ENCODE measurements around the gene ATP1A4.
"Not testable (repeated sequence)": the region's sequence is repeated elsewhere in the genome, so short reads cannot be mapped to it uniquely, and the experiment has no call there.

ATP1A4 gene

GRCh38 chr1:160124705-160125478, 26.5 kb upstream of the ATP1A4 start:
- DNase-seq, result peak; percentile 91

DNA sequence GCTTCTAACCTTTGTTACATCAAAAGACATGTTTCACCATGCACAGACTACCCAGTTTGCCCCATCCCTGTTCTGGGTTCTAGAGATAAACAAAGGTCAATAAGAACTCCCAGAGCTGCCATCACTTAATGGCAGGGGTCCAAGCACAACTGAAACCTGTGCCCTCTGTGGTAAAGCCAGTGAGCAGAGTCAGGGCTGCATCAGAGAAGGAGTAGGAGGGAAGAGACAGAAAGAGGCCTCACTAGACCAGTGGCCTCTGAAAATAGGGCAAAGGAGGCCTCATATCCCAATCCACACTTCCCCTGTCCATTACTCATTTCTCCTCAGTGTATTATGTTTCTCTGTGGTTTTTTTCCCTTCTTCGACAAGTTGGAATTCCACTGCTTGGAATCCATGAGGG, 25.7 kb upstream of the ATP1A4 start:
- peak; percentile 65 for DNase-seq

DNA sequence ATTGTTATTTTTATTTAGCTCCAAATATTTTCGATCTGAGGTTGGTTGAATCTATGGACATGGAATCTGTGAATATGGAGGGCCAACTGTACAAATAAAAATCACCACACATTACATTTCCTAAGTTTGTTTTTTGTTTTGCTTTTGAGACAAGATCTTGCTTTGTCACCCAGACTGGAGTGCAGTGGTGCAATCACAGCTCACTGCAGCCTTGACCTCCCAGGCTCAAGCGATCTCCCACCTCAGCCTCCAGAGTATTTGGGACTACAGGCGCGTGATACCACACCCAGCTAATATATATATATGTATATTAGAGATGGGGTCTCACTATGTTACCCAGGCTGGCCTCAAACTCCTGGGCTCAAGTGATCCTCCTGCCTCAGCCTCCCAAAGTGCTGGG, 25.1 kb upstream of the ATP1A4 start:
- not testable (repeated sequence) for DNase-seq

- no peak for DNase-seq
Observed at GRCh38 chr1:160127381-160127780, 24.0 kb upstream of the ATP1A4 start.

DNA sequence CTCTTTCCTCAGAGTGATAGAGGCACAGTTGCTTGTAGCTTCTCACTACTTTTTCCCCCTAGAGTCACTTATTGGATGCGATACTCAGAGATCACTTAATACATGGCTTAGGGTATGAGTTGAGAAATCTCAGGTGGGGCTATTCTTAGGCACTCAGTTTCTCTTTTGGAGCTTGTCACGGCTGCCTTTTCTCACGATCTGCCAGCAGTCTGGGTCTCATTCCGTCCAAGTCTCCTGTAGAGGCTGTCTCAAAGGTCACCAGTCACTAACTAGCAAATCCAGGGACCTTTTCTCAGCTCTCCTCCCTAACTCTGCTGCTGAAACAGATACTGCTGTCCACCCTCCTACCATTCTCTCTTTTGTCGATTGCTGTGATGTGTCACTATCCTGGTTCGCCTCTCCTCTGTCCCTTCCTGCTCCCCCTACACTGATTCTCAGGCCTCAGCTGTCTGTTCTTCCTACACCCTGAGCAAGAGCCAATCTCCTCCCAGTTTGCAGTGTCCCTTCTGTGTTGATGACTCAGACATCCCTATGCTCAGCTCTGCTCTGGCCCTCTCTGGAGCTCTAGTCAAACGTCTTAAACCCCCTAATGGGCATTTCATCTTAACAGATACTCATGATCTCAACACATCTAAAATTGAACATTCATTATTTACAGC, 23.4 kb upstream of the ATP1A4 start:
- no peak for DNase-seq

GRCh38 chr1:160128636-160129035, 22.8 kb upstream of the ATP1A4 start:
- no peak for DNase-seq

GRCh38 chr1:160129046-160129445, 22.4 kb upstream of the ATP1A4 start:
- peak; percentile 28 for DNase-seq

DNA sequence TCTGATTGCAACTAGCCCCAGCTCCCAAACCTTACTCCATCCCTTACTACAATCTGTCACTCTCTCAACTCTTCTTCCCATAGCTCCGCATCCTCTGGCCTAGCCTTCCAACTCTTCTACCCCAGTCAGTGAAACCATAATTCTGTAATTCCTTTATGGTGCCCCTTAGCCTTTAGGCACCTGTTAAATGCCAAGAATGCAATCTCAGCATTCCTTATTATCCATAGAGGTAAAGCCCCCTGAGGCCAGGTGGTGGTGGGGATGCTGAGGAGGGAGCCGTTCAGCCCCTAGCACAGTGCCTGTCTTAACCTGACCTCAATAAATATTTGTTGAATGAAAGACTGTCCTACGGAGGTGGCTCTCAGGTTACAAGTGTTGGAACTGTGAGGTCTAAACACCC, 21.8 kb upstream of the ATP1A4 start:
- no peak for DNase-seq

DNA sequence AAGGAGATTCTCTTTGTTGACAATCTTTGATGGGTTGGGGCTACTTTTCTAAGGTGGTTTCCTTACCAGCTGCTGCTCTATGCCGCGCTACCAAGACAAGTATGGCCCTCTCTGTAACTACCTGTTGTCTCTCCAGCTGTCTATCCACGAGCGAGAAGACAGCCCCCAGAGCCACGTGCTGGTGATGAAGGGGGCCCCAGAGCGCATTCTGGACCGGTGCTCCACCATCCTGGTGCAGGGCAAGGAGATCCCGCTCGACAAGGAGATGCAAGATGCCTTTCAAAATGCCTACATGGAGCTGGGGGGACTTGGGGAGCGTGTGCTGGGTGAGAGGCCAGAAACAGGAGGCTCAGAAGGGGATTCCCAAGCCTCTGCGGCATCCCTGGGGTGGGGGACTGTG, 21.4 kb upstream of the ATP1A4 start:
- DNase-seq, result no peak

GRCh38 chr1:160130486-160130885, 20.9 kb upstream of the ATP1A4 start:
- DNase-seq, result no peak

- no peak for DNase-seq
Observed at GRCh38 chr1:160130939-160131338, 20.5 kb upstream of the ATP1A4 start.

- no peak for DNase-seq
Observed at GRCh38 chr1:160131803-160132565, 19.4 kb upstream of the ATP1A4 start.

DNA sequence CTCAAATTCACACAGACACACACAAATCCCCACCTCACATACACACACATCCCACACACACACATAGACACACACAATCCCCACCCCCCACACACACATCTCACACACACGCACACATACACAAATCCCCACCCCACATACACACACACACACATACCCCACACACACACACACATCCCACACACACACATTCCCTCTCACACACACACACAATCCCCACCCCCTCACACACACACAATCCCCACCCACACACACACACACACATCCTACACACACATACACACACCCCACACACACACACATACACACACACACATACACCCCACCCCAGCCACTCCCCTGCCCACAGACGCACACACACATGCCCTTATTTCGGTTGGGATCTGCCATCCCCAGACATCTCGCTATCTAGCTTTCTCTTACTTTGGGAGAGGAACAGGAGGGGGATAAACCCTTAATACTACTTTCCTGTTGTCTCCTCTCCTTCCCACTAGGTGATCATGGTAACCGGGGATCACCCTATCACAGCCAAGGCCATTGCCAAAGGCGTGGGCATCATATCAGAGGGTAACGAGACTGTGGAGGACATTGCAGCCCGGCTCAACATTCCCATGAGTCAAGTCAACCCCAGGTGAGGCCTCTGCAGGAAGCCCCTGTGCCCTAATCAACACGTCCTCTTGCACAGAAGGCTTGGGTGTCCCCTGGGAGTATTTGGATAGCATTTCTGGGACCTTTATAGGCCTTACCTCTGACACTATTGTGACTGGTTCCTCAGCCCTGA, 17.2 kb upstream of the ATP1A4 start:
- no peak for DNase-seq

- no peak for DNase-seq
Observed at GRCh38 chr1:160134791-160135572, 16.4 kb upstream of the ATP1A4 start.

GRCh38 chr1:160136121-160136925, 15.1 kb upstream of the ATP1A4 start:
- no peak for DNase-seq

GRCh38 chr1:160136926-160137200, 14.5 kb upstream of the ATP1A4 start:
- no peak for DNase-seq

GRCh38 chr1:160137216-160137862, 14.1 kb upstream of the ATP1A4 start:
- no peak for DNase-seq

DNA sequence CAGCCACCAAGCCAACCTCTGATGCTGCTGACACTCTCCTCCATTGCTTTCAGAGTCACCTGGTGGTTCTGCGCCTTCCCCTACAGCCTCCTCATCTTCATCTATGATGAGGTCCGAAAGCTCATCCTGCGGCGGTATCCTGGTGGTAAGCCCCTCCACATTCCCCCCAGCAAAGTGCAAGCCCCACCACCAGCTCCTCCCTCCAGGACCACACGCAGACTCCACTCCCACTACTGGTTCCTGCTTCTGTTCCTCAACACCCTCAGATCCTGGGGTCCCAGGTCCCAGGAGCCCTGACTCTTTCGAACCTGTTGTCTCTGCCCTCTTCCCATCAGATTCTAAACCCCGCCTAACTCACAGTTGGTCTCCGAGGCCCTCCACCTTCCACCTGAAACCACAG, 11.6 kb upstream of the ATP1A4 start:
- DNase-seq, result no peak

- no peak for DNase-seq
Observed at GRCh38 chr1:160143695-160144094, 7.7 kb upstream of the ATP1A4 start.

- no peak for DNase-seq
Observed at GRCh38 chr1:160144921-160145320, 6.5 kb upstream of the ATP1A4 start.

DNA sequence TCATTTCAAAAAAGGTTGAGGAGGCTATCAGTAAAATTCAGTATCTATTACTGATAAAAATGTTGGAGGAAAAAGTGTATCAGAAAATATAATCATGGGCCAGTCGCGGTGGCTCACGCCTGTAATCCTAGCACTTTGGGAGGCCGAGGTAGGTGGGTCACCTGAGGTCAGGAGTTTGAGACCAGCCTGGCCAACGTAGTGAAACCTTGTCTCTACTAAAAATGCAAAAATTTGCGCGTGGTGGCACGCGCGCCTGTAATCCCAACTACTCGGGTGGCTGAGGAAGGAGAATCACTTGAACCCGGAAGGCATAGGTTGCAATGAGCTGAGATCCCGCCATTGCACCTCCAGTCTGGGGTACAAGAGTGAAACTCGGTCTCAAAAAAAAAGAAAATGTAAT, 5.3 kb upstream of the ATP1A4 start:
- no peak for DNase-seq

All from NCI-H226 (cell line).